ENCODE measurements around the gene IMMP2L. TPM values are rescaled to one million over a fixed set of nuclear protein-coding genes. Genes with fewer than 3 reads are reported as not detected.
A peak's percentile ranks its signal among the peaks of the same experiment; 100 is the strongest.

Gene IMMP2L
- total RNA-seq, 1 donor from 2014 or later = 21.5 TPM

GRCh38 chr7:111571720-111572119, 9.4 kb upstream of the IMMP2L start:
- no peaks in the 10 kb centered on the region for H3K4me1 ChIP-seq
- H3K4me3 ChIP-seq = no peak overlapping the region
- H3F3A ChIP-seq (ENCODE audit: low read depth) = no peaks in the 10 kb centered on the region
- H3K27me3 Mint-ChIP-seq (ENCODE audit: insufficient read depth, low read depth) = no peaks in the 10 kb centered on the region
- no peak overlapping the region for H3K27ac ChIP-seq
- DNase-seq (ENCODE audit: low spot score) = no peak
- H3K27me3 ChIP-seq = no peaks in the 10 kb centered on the region
- no peaks in the 10 kb centered on the region for H3K4me1 Mint-ChIP-seq
- H3K36me3 ChIP-seq = no peaks in the 10 kb centered on the region
- no peak overlapping the region for H2AFZ ChIP-seq (replicated peaks)
- no peak overlapping the region for H3K27ac Mint-ChIP-seq
- H3K9ac ChIP-seq = no peak overlapping the region
- no peaks in the 10 kb centered on the region for H3K79me2 ChIP-seq (ENCODE audit: low read depth)
- H3K9me3 Mint-ChIP-seq = peaks cover 17% of the 10 kb centered on the region
- H4K20me1 ChIP-seq (ENCODE audit: low read depth) = no peaks in the 10 kb centered on the region
- H3K4me3 Mint-ChIP-seq = no peak overlapping the region
- H3K36me3 Mint-ChIP-seq = no peaks in the 10 kb centered on the region
- no peak overlapping the region for H3K4me2 ChIP-seq
- TF ChIP-seq EZH2 (IDR thresholded peaks at IDR 0.05) (no peak), EZH2phosphoT487 (IDR thresholded peaks at IDR 0.05) (no peak)
- TF ChIP-seq, protein P1, sequence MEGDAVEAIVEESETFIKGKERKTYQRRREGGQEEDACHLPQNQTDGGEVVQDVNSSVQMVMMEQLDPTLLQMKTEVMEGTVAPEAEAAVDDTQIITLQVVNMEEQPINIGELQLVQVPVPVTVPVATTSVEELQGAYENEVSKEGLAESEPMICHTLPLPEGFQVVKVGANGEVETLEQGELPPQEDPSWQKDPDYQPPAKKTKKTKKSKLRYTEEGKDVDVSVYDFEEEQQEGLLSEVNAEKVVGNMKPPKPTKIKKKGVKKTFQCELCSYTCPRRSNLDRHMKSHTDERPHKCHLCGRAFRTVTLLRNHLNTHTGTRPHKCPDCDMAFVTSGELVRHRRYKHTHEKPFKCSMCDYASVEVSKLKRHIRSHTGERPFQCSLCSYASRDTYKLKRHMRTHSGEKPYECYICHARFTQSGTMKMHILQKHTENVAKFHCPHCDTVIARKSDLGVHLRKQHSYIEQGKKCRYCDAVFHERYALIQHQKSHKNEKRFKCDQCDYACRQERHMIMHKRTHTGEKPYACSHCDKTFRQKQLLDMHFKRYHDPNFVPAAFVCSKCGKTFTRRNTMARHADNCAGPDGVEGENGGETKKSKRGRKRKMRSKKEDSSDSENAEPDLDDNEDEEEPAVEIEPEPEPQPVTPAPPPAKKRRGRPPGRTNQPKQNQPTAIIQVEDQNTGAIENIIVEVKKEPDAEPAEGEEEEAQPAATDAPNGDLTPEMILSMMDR (IDR thresholded peaks at IDR 0.05) = no peak
- H3K9me3 ChIP-seq (ENCODE audit: low read depth) = no peaks in the 10 kb centered on the region

GRCh38 chr7:111568870-111569462, 6.7 kb upstream of the IMMP2L start:
- TF ChIP-seq EZH2phosphoT487 (IDR thresholded peaks at IDR 0.05) (no peak), EZH2 (IDR thresholded peaks at IDR 0.05) (no peak)
- no peak overlapping the region for H3K4me3 Mint-ChIP-seq
- H3K79me2 ChIP-seq (ENCODE audit: low read depth) = no peaks in the 10 kb centered on the region
- DNase-seq (ENCODE audit: low spot score) = no peak
- H3K4me2 ChIP-seq = no peak overlapping the region
- no peak overlapping the region for H3K9ac ChIP-seq
- H3K27me3 Mint-ChIP-seq (ENCODE audit: insufficient read depth, low read depth) = no peaks in the 10 kb centered on the region
- H3K4me3 ChIP-seq = no peak overlapping the region
- H3K36me3 ChIP-seq = no peaks in the 10 kb centered on the region
- H3K27ac Mint-ChIP-seq = no peak overlapping the region
- H3K4me1 ChIP-seq = no peaks in the 10 kb centered on the region
- H4K20me1 ChIP-seq (ENCODE audit: low read depth) = no peaks in the 10 kb centered on the region
- no peaks in the 10 kb centered on the region for H3K4me1 Mint-ChIP-seq
- peaks cover 15% of the 10 kb centered on the region for H3K9me3 Mint-ChIP-seq
- H3K9me3 ChIP-seq (ENCODE audit: low read depth) = no peaks in the 10 kb centered on the region
- no peak overlapping the region for H2AFZ ChIP-seq (replicated peaks)
- no peak overlapping the region for H3K27ac ChIP-seq
- no peaks in the 10 kb centered on the region for H3F3A ChIP-seq (ENCODE audit: low read depth)
- no peaks in the 10 kb centered on the region for H3K36me3 Mint-ChIP-seq
- no peaks in the 10 kb centered on the region for H3K27me3 ChIP-seq

DNA sequence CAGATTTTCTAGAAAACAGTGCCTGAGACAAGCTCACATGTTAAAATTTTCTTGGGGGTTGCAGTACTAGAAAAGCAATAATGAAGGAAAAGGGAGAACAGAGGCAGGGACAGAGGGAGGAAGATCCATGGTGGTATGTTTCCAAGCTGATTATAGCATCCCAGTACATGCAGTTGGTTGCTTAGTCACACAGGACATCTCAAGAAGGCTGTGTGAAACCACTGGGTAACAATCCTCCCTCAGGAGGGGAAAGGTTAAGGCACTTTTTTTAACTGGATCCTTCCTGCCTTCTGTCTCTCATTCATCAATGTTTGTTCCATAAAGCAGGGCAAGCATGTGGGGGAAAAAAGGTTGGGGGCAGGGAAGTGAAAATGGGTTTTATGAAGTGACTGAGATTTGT, 6.1 kb upstream of the IMMP2L start:
- Histone ChIP-seq H3K9ac (no peak overlapping the region), H3K79me2 (ENCODE audit: low read depth) (no peaks in the 10 kb centered on the region), H3K9me3 (ENCODE audit: low read depth) (no peaks in the 10 kb centered on the region), H4K20me1 (ENCODE audit: low read depth) (no peaks in the 10 kb centered on the region), H3K4me2 (no peak overlapping the region), H3F3A (ENCODE audit: low read depth) (no peaks in the 10 kb centered on the region), H2AFZ (replicated peaks) (no peak overlapping the region), H3K4me1 (no peaks in the 10 kb centered on the region), H3K4me3 (no peak overlapping the region), H3K36me3 (no peaks in the 10 kb centered on the region), H3K27me3 (no peaks in the 10 kb centered on the region), H3K27ac (no peak overlapping the region)
- Mint-ChIP-seq H3K4me3 (no peak overlapping the region), H3K4me1 (no peaks in the 10 kb centered on the region), H3K9me3 (peaks cover 15% of the 10 kb centered on the region), H3K36me3 (no peaks in the 10 kb centered on the region), H3K27ac (no peak overlapping the region), H3K27me3 (ENCODE audit: insufficient read depth, low read depth) (no peaks in the 10 kb centered on the region)
- TF ChIP-seq EZH2phosphoT487 (IDR thresholded peaks at IDR 0.05) (no peak), EZH2 (IDR thresholded peaks at IDR 0.05) (no peak)
- TF ChIP-seq, protein P1 (IDR thresholded peaks at IDR 0.05) = no peak
- DNase-seq (ENCODE audit: low spot score) = no peak

GRCh38 chr7:111564078-111564477, 1.8 kb upstream of the IMMP2L start:
- no peaks in the 10 kb centered on the region for H4K20me1 ChIP-seq (ENCODE audit: low read depth)
- Mint-ChIP-seq H3K36me3 (no peaks in the 10 kb centered on the region), H3K4me3 (peak overlapping the region; percentile 88), H3K9me3 (no peaks in the 10 kb centered on the region), H3K27me3 (ENCODE audit: insufficient read depth, low read depth) (no peaks in the 10 kb centered on the region), H3K4me1 (peaks cover 16% of the 10 kb centered on the region), H3K27ac (no peak overlapping the region)
- TF ChIP-seq, protein P1 (IDR thresholded peaks at IDR 0.05) = no peak
- TF ChIP-seq EZH2phosphoT487 (IDR thresholded peaks at IDR 0.05) = no peak
- TF ChIP-seq EZH2 (IDR thresholded peaks at IDR 0.05) = no peak
- H3F3A ChIP-seq (ENCODE audit: low read depth) = peaks cover 13% of the 10 kb centered on the region
- no peak overlapping the region for H3K4me3 ChIP-seq
- H3K79me2 ChIP-seq (ENCODE audit: low read depth) = no peaks in the 10 kb centered on the region
- H2AFZ ChIP-seq (replicated peaks) = no peak overlapping the region
- no peaks in the 10 kb centered on the region for H3K27me3 ChIP-seq
- H3K9ac ChIP-seq = no peak overlapping the region
- H3K4me1 ChIP-seq = peaks cover 16% of the 10 kb centered on the region
- H3K27ac ChIP-seq = no peak overlapping the region
- H3K36me3 ChIP-seq = no peaks in the 10 kb centered on the region
- no peak overlapping the region for H3K4me2 ChIP-seq
- no peaks in the 10 kb centered on the region for H3K9me3 ChIP-seq (ENCODE audit: low read depth)
- no peak for DNase-seq (ENCODE audit: low spot score)
